ENCODE data around the gene LRMDA. TPM values are rescaled to one million over a fixed set of nuclear protein-coding genes. Genes with fewer than 3 reads are reported as not detected.

Gene LRMDA
- total and polyA plus RNA-seq, 7 donors: 1.0 to 5.7 (median 2.5) TPM

- Histone ChIP-seq H3K27me3 (ENCODE audit: insufficient read depth in 3 of 3, low read length in 2 of 3) (peaks cover 0 to 3% (median 0%) of the 10 kb centered on the region in 3 donors), H3K36me3 (ENCODE audit: insufficient read depth in 1 of 2, low read depth in 1 of 2) (no peaks in the 10 kb centered on the region), H3K9me3 (no peaks in the 10 kb centered on the region), H3K4me3 (no peak overlapping the region), H3K27ac (no peak overlapping the region), H3K4me1 (no peaks in the 10 kb centered on the region)
- intact Hi-C loops (cut with DNase I): loop anchor here (5.0 to 10.0 kb wide), 4 partner anchors 187 to 905 kb away; no protein-coding TSS in a partner anchor
- ATAC-seq (no peak), DNase-seq (no peak)
- 58 to 60% (median 59%) methylated on average over 3 of the region's 3 CpGs for WGBS, 3 donors
- no peak for TF ChIP-seq CTCF (IDR thresholded peaks at IDR 0.05)
Measured at GRCh38 chr10:76301950-76302349, 870.5 kb downstream of the LRMDA start.

- Histone ChIP-seq H3K36me3 (ENCODE audit: insufficient read depth in 1 of 2, low read depth in 1 of 2) (no peaks in the 10 kb centered on the region), H3K27ac (no peak overlapping the region), H3K27me3 (ENCODE audit: insufficient read depth in 3 of 3, low read length in 2 of 3) (peaks cover 0 to 3% (median 0%) of the 10 kb centered on the region in 3 donors), H3K4me3 (no peak overlapping the region), H3K9me3 (no peaks in the 10 kb centered on the region), H3K4me1 (no peaks in the 10 kb centered on the region)
- no peak for DNase-seq
- TF ChIP-seq CTCF (IDR thresholded peaks at IDR 0.05): no peak
- WGBS, 3 donors: 88 to 95% (median 94%) methylated on average over 1 of the region's 1 CpG
- intact Hi-C loops (cut with DNase I): loop anchor here (5.0 to 10.0 kb wide), 4 partner anchors 188 to 905 kb away; no protein-coding TSS in a partner anchor
- no peak for ATAC-seq
Measured at GRCh38 chr10:76302481-76302880, 871.1 kb downstream of the LRMDA start.

GRCh38 chr10:76302961-76303630, 871.7 kb downstream of the LRMDA start:
- Histone ChIP-seq H3K36me3 (ENCODE audit: insufficient read depth in 1 of 2, low read depth in 1 of 2) (no peaks in the 10 kb centered on the region), H3K27ac (no peak overlapping the region), H3K27me3 (ENCODE audit: insufficient read depth in 3 of 3, low read length in 2 of 3) (peaks cover 0 to 3% (median 0%) of the 10 kb centered on the region in 3 donors), H3K4me3 (no peak overlapping the region), H3K4me1 (no peaks in the 10 kb centered on the region), H3K9me3 (no peaks in the 10 kb centered on the region)
- peak in 2 of 4 donors; percentile 63 to 64 for ATAC-seq
- no peak for TF ChIP-seq CTCF (IDR thresholded peaks at IDR 0.05)
- intact Hi-C loops (cut with DNase I): loop anchor here (5.0 to 10.0 kb wide), 4 partner anchors 188 to 906 kb away; no protein-coding TSS in a partner anchor
- WGBS, 3 donors: 63 to 76% (median 73%) methylated on average over 8 of the region's 8 CpGs
- DNase-seq: no peak

- Histone ChIP-seq H3K36me3 (ENCODE audit: insufficient read depth in 1 of 2, low read depth in 1 of 2) (no peaks in the 10 kb centered on the region), H3K27me3 (ENCODE audit: insufficient read depth in 3 of 3, low read length in 2 of 3) (peaks cover 0 to 3% (median 0%) of the 10 kb centered on the region in 3 donors), H3K4me3 (no peak overlapping the region), H3K9me3 (no peaks in the 10 kb centered on the region), H3K4me1 (no peaks in the 10 kb centered on the region), H3K27ac (no peak overlapping the region)
- ATAC-seq (peak; percentile 77 to 89 (median 84)), DNase-seq (peak; percentile 52 to 73)
- intact Hi-C loops (cut with DNase I): loop anchor here (5.0 to 10.0 kb wide), 4 partner anchors 189 to 906 kb away; no protein-coding TSS in a partner anchor
- peak; percentile 57 for TF ChIP-seq CTCF (IDR thresholded peaks at IDR 0.05)
- WGBS, 3 donors: 28 to 32% (median 29%) methylated on average over 8 of the region's 8 CpGs
Measured at GRCh38 chr10:76303682-76304316, 872.4 kb downstream of the LRMDA start.
